OCI-LY7 (cell line): ENCODE measurements around the gene COP1.
"Not testable (repeated sequence)": the region's sequence is repeated elsewhere in the genome, so short reads cannot be mapped to it uniquely, and the experiment has no call there.

Source experiments
- CTCF ChIP-seq: fragments of 200-600 bp; sonication (generic); conservative IDR thresholded peaks from 2 replicates; pipeline ENCODE4 v1.5.1; 2014; ENCODE audit warnings: mild to moderate bottlenecking, antibody characterized with exemption, low read length, moderate library complexity, mixed read lengths
- EZH2phosphoT487 ChIP-seq: fragments of 200-600 bp; sonication (generic); IDR thresholded peaks from 2 replicates; pipeline ENCODE4 v1.6.1; 2018; ENCODE audit warnings: low read depth, borderline replicate concordance, mild to moderate bottlenecking, mixed run types, antibody characterized with exemption, low read length, moderate library complexity, mixed read lengths

- not testable (repeated sequence) for TF ChIP-seq CTCF, EZH2phosphoT487
These were observed 214.3 kb downstream of the COP1 start for GRCh38 chr1:175992825-175993224.
